HG02571 (cell line): Measurements from ENCODE around the gene DIS3L2.
"Not testable (repeated sequence)": the region's sequence is repeated elsewhere in the genome, so short reads cannot be mapped to it uniquely, and the experiment has no call there.

Experiments used
- ATAC-seq: cut with Tn5 transposase; IDR thresholded peaks from one replicate; pipeline ENCODE4 v1.9.1; 2021; ENCODE audit warnings: mild to moderate bottlenecking, moderate library complexity; ENCODE audit not compliant: unreplicated experiment

Gene DIS3L2

DNA sequence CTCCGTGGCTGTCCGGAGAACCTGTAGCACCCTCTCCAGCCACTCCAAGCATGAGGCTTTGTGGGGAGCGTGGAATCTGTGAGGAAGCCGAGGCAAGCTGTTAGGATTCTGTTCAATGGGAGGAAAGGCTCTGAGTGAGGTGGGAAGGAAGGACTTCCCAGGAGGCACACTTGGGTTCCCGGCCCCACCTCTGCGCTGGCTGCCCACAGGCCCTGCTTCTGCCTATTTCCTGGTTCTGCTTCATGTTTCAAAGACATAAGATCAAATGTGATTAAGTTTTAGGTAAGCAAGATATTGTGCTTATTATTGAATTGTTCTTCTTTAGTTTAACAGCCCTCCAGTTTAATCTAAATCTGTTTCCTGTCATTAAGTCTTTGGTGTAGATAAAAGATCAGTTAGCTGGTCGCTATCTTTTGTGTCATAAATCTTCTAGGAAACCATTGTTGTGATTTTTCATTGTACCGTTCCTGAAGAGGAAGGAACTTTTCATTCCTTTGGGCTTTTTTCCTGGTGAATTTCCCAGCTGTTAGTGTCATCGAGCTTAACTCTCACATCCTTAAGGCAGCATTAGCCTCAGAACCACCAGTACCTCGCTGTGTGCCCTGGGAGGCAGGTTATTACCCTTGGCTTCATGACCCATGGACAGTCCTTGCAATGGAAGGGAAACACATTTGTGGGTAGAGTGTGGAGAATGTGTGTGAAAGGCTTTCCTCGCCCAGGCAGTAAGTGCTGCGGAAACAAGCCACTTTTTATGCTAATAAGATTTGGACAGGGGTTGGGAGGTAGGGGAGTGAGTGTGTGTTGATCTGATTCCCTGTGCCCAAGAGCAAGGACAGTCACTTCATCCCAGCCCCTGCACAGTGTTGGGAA, 355.2 kb downstream of the DIS3L2 start:
- no peak for ATAC-seq

DNA sequence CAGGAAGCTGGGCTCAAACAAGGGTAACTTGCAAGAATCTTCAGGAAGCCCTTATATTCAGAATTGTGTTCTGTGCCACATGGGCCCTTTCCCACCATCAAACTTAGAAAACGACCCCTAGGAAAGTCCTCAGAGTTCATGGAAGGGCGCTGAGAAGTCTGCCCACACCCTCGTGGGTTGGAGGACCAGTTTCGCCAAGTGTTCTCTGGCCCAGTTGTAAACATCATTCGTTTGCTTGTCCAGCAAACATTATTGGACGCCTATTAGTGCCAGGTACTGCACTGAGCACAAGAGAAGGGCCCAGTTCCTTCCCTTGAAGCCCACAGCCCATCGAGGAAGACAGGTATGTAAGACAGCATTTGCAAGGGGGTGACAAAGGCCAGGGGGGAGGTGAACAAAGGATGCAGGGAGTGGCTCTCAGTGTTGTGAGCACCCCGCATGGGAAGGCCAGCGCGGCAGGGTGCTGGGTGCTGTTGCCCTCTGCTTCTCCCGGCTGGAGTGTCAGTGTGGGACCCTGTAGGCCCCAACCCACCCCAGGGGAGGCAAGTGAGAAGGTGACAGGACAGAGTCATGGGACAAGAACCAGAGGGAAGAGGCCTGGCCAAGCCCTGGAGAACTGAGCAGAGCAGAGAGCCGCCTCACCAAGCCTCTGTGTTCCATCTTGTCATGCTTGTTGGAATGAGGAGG, 356.8 kb downstream of the DIS3L2 start:
- no peak for ATAC-seq

DNA sequence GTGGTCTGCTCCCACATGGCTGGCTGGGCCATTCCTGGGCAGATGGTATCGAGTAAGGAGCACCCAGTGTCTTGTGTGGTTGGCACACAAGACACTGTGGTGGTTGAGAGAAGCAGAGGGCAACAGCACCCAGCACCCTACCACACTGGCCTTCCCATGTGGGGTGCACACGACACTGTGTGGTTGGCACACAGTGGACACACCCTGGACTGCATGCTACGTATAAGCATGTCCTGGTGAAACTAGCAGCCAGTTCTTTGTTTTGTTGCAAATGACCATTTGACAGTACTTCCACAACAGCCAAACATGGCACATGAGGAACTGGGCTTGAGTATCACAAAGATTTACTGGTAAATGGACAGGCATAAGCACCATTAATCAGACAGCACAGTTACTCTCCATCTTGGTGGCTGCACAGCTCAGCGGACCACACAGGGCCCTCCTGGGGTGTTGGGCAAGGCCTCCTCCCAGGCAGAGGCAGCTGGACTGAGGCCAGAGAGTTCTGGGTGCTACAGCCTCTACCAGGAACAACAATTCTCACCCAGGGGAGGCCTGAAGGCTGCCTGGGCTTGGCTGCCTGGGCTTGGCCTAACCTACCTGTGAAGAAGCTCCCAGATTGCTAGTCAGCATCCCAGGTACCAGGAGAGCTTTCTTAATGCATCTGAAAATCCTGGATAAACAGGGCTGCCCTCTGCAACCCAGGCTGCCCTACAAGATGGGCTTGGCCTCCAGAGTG, 357.7 kb downstream of the DIS3L2 start:
- no peak for ATAC-seq

DNA sequence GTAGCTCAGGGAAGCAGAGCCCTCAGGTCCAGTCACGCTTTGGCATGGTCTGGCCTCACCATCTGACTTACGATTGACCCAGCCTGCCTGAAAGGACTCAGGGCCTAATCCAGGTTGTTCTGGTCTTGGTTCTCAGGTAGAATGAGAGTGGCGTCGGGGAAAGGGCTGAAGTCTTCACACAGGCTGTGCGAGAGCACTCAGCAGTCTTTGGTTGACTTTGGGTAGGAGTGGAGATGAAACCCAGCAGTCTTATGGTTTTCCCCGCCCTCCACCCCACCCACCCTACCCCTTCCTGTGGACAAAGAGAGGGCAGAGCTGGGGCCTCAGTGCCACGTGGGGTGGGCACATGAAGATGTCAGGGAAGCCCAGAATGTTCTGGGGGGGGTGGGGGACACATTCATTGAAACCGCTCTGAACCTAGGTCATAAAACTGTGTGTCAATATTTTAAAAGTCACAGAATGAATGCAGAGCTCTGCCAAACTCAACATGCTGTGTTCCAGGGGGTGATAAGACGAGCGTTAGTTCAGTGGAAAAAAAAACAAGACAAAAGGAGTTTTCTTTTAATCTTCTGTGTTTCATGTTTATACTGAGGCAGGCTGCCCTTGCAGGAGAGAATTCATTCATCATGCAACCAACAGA, 358.4 kb downstream of the DIS3L2 start:
- no peak for ATAC-seq

DNA sequence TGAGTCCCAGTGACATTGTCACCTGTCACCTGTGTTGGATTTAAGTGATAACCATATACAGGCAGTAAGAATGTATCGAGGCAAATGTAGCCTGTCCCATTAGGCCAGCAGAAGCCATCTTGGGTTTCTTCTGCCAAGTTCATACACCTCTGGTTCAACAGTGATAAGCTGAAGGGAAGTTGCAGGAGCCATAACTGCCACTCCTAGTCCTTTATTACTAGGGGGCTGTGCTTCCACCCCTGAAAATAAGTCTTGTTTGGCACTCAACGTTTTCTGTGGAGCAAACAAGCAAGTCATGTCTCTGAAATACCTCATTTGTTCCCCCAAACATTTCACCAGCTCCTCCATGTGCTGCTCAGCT, 358.9 kb downstream of the DIS3L2 start:
- ATAC-seq = no peak

DNA sequence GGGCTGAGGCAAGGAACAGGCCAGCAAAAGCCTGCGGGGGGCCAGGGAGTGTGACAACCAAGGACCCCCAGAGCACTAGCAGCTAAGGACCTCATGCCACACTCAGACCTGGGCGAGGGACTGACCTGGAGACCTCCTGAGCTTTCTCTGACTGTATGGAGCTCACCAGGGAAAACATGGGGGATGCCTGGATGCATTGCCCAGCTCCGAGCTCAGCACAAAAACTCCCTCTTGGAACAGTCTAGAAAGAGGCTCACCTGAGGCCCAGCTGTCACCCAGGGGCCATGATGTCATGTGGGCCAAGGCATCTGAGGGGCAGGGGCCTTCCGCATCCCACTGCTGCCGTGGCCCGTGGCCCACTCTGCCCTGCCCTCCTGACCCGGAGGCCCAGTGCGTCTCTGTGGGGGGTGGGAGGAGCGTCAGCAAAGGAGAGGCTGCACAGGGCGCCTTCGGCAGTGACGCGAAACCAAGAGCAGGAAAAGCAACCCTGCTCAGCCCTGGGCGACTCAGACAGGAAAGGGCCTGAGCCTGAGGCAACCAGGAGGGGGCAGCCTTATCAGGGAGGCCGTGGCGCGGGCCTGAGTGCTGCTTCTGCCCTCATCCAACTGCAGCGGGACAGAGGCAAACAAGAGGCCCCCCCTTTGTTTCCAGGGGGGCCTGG, 359.8 kb downstream of the DIS3L2 start:
- no peak for ATAC-seq

DNA sequence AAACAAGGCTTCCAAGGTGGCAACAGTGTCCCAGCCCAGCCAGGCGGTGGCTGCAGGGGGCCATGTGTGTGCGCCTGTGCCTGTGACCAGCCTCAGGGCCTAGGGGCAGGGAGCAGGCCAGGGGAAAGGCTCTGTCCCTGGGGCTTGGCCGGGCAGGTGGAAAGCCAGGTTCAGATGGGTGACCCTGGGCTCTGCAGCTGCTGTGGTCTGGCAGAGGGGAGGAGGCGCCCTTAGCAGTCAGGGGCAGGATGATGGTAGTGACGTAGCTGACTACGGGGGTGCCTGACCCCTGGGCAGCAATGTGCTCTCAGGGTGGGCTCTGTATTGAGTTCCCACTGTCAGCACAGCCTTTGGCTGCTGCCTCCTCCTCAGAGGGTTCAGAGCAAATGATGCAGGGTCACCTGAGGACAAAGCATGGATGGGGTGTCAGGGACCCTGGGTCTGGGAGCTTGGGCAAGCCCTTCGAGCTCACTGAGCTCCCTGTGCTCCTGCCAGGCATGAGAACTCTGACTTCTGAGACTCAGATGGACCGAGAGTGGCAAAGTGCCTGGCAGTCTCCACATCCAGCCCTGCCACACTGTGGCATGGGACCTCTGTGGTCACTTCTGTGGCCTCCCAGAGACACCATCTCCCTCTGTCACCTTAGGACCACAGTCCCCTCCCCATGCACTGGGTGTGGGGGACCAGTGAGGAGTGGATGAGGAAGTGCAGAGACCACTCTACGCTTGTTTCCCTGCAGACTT, 360.5 kb downstream of the DIS3L2 start:
- no peak for ATAC-seq

DNA sequence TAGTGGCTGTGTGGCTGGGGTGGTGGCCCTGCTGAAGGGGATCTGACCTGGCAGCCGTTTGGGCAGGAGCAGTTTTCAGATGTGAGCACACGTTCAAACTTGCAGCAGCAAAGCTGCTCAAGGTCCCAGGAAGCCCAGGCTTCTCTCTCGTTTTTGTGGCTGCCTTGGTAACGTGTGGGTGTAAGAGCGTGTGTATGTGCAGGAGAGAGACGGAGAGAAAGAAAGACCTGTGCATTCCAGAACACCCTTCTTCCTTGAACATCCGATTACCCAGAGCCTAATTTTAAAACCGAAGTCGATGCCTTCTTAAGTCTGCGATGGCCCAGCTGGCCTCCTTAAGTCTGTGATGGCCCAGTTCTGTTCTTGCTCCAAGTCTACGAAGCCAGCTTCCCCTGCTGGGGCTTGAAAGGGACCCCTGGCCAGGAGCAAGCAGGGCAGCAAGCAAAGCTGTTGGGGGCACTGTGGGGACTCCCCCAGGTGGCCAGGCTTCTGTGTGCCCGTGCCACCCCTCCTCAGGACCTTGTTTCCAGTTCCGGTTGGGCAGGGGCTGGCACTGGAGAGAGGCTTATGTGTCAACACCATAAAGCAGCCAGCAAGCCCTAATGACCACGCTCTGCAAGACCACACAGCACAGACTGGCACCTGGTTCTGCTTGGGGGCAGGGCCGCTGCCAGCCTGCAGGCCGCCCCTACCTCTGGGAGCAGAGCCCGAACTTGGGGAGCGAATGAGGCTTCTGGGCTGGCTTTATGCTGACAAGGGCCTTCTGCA, 361.2 kb downstream of the DIS3L2 start:
- ATAC-seq = no peak

DNA sequence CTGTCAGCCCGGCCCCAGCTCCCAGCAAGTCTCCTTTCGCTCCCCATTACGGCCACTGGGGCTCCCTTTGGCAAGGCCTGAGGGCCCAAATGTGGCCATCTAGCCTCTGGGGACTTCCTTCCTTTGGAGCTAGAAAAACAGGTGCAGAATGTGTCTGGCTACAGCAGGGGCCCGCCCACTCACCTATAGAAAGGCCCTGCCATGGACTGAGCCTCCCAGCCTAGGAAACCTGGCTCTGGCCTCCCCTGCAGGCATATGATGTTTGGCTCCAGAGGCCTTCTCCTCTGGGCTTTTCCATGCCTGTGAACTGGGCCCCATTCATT, 361.8 kb downstream of the DIS3L2 start:
- no peak for ATAC-seq

DNA sequence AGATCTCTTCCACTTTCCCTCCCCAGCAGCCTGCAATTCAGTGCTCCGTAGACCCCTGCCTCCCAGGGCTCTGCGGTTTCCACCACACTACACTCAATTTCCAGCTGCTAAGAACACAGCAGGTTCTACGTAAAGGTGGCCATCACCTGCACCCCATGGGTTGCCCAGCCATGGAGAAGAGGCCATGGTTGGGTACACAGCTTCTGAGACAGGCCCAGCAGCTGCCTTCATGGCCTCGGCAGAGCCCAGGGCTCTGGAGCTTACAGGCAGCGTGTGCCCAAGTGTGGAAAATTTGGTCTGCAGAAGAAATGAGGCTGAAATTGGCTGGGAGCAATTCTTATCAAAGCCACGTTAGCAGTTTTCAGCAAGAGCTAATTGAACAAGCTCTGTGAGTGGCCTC, 362.5 kb downstream of the DIS3L2 start:
- not testable (repeated sequence) for ATAC-seq

DNA sequence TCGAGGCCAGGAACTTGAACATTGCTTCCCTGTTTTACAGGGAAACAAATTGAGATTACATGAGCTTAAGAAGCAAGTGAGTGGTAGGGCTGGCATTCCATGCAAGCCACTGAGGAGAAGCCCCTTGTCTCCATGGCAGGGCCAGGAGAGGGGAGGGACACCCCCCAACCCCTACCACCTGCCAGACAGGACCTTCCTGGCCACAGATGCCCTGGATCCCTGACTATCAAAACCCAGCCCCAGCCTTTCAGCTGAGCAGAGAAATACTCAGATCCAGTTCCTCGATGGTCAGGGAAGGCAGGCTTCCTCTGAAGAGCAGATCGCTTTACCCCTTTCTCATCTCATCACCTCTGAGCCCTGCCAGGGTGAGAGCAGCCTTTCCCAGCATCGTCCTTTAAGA, 363.3 kb downstream of the DIS3L2 start:
- no peak for ATAC-seq

DNA sequence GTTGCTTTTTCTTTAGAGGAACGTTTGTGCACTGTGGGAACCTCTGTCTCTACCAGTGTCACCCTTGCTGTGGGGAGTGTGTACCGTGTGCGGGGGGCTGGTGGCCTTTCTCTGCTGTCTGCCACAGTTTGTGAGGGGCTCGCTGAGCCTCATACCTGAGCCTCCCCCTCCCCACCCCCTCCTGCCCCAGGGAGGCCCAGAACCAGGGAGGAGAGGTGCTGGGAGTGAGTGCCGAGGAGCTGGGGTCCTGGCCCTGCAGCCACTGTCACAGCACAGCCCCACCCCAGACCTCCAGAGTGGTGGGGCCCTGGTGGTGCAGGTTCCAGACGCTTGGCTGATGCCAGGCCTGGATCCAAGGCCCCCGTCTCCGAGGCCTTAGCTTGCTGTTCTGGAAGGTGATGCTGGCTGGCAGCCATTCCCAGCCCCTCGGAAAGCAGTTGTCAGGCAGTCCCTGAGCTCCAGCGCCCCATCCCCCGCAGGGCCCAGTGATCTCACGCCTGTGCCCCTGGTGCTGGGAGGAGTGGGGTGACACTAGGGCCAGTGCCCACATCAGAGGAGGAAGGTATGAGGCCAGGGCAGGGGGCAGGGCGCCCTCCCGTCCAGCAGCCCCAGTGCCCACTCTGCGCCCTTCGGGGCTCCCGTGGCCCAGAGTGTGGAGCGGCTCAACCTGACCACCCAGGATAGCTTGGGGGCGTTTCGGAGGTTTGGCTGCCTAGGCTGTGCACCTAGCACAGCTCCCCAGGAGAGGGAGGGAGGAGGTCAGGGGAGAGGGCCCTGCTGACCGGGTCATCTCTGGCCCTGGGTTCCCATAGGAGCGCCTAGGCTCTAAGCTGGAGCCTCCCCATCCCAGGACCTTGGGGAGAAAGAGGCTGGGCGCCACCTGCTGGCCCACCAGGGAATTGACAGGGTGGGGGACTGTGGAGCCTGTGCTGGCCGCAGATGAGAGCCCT, 364.1 kb downstream of the DIS3L2 start:
- ATAC-seq = no peak

DNA sequence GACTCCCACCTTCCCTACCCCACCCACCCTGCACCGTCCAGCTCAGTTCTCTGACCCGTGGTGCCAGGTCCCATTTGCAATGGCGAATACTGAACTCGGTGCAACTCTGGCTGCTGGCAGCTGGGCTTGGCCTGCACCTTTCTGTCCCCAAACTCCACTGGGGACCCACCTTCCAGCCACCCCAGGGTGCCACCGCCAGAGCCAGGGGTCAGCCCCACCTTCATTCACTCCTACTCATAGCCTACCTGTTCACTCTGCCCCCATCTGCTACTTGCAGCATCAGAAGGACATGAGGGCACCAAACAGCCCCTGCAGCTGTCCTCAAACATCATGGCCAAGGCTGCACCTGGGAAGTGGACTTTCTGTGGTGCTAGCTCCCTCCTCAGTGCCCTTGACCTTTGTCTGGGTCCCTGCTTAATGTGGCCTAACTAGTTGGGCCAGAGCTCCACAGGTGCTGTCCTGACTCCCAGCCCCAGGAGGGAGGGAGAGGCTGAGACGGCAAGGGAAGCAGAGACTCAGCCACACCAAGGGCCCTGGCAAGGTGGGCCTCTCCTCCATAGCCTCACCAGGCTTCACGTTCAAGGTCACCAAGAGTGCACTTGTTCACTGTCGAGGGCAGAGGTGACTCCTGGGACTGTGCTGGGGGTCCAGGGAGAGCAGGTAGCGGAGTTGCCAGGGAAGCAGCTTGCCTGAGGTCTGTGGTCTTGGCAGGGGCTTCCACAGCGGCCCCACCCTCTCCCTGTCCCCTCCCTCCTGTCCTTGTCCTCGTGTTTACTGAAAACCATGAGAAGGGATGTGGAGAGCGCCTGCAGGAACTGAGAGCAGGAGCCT, 365.0 kb downstream of the DIS3L2 start:
- not testable (repeated sequence) for ATAC-seq

DNA sequence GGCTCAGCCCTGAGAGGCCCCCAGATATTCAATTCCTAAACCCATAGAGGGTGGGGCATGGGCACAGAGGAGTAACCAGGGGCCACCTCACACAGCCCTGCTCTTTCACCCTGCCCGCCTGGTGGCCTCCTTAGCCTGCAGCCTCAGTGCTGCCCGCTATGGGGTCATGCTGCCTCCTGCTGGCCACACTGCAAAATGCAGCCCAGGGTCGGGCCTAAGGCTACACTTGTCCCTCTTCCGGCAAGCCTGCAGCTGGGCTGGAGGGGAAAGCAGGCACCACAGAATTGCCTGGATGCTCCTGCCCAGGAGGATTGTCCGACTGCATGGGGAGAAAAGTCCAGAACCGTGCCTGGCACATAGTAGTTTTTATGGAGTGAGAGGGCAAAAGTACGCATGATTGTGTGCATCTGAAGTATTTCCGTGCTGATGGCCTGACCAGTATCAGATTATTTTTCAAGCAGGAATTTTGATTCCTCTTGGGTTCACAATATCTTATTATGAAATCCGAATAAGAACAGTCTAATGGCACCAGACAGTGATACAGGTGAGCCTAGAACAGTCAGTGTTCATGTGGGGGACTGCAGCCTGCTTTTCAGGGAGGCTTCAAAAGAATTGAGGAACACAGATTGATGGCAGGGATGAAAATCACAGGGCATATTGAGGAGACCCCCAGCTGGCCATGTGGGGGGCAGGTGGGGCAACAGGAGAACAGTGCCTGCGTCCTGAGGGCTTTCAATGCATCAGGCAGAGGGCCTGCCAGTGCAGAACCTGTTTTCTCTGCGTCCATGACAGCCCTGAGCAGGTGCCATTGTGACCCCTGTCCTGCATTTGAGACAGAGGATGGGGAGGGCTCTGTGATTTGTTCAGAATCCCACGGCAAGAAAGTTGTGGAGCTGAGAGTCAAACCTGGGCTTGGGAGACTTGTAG, 365.9 kb downstream of the DIS3L2 start:
- no peak for ATAC-seq

DNA sequence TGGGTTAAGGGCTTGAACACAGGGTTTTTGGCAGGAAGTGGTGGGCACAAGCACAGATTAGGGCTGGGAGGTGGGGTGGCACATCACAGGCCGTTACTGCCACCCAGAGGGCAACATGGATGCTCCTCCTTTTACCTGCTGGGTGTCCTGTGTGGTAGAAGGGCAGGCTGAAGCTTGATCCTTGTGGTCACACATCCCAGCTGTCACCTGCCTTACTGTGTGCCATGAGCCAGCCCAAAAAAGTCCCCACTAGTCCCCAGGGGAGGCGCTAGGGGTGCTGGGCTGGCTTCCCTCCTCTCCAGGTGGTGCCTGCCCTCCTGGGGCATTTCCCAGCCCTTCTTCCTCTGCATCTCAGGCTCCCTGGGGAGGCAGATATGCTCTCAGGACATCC, 366.5 kb downstream of the DIS3L2 start:
- ATAC-seq = no peak
